Osteoblast (primary cell): ENCODE data around the gene CELF2. TPM values are rescaled to one million over a fixed set of nuclear protein-coding genes. Genes with fewer than 3 reads are reported as not detected.

ENCODE experiments used
- DNase-seq: peaks from one replicate; pipeline ENCODE4 v3.0.0; 2011; ENCODE audit warnings: low spot score, mixed read lengths; ENCODE audit not compliant: insufficient read length; ENCODE audit errors: missing footprints
- H2AFZ ChIP-seq: 2 replicates; pipeline ENCODE4 v1.6.0; 2011; ENCODE audit warnings: mild to moderate bottlenecking, low read length
- H3K27ac ChIP-seq: 2 replicates; pipeline ENCODE4 v1.5.1; 2011; ENCODE audit warnings: mild to moderate bottlenecking, low read depth, low read length, moderate library complexity
- H3K27me3 ChIP-seq: 2 replicates; pipeline ENCODE4 v1.6.0; 2012; ENCODE audit warnings: mild to moderate bottlenecking, control low read depth, inconsistent platforms, low read length, moderate library complexity; ENCODE audit not compliant: insufficient read depth
- H3K36me3 ChIP-seq: 2 replicates; pipeline ENCODE4 v1.5.1; 2011; ENCODE audit warnings: mild to moderate bottlenecking, low read length, control low read depth, moderate library complexity; ENCODE audit not compliant: insufficient read depth
- H3K4me1 ChIP-seq: 2 replicates; pipeline ENCODE4 v1.5.1; 2011; ENCODE audit warnings: mild to moderate bottlenecking, low read length, control low read depth, moderate library complexity; ENCODE audit not compliant: insufficient read depth
- H3K4me2 ChIP-seq: 2 replicates; pipeline ENCODE4 v1.6.0; 2011; ENCODE audit warnings: mild to moderate bottlenecking, low read length; ENCODE audit not compliant: insufficient read depth
- H3K4me3 ChIP-seq: fragments of 200-600 bp; sonication (generic); 3 replicates; pipeline ENCODE4 v1.5.1; 2012; ENCODE audit warnings: mild to moderate bottlenecking, low read length, inconsistent platforms; ENCODE audit not compliant: insufficient read depth
- H3K79me2 ChIP-seq: 2 replicates; pipeline ENCODE4 v1.6.0; 2012; ENCODE audit warnings: mild to moderate bottlenecking, low read length, control low read depth, inconsistent platforms; ENCODE audit not compliant: insufficient read depth
- H3K9me3 ChIP-seq: 2 replicates; pipeline ENCODE4 v1.5.1; 2011; ENCODE audit warnings: low read depth, low read length, control low read depth
- H4K20me1 ChIP-seq: 2 replicates; pipeline ENCODE4 v1.6.0; 2012; ENCODE audit warnings: mild to moderate bottlenecking, low read length, control low read depth; ENCODE audit not compliant: insufficient read depth
- total RNA-seq: library from RNA; depleted of rRNA; stranded (reverse); fragments of >200 nt; gene quantifications from 2 replicates; pipeline ENCODE4 v1.2.3, GENCODE V29; 2012
- TF ChIP-seq, protein P1 (sequence below): IDR thresholded peaks from 2 replicates; pipeline ENCODE4 v1.5.1; 2011; ENCODE audit warnings: mild to moderate bottlenecking, low read depth, low read length, moderate library complexity; ENCODE audit errors: extremely low read depth

CELF2 gene
- total RNA-seq, 1 donor = 7.6 TPM

DNA sequence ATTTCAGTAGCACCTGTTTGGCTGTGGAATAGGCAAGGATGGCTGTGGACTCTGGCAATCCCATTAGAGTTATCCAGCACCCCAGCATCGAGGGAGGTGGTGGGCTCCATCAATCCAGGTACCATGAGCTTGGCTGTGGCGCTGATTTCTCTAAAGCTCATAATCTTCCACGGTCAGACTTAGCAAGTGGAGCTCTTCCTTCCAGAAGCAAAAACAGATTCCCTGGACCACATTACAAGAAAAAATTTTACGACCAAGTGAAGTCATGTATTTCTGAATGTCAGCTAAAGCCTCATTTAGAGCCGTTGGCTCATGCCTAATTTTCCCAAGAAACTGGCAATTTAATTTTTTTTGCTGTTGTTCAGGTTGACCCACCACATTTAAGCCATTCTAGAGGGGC lies 135.1 kb downstream of the CELF2 start:
- Histone ChIP-seq H2AFZ (no peak overlapping the region), H3K4me2 (no peak overlapping the region), H3K9me3 (no peaks in the 10 kb centered on the region), H3K36me3 (no peaks in the 10 kb centered on the region), H3K4me1 (no peaks in the 10 kb centered on the region), H3K27me3 (no peaks in the 10 kb centered on the region), H3K27ac (no peak overlapping the region), H4K20me1 (no peaks in the 10 kb centered on the region), H3K79me2 (no peaks in the 10 kb centered on the region), H3K4me3 (no peak overlapping the region)
- TF ChIP-seq, protein P1, sequence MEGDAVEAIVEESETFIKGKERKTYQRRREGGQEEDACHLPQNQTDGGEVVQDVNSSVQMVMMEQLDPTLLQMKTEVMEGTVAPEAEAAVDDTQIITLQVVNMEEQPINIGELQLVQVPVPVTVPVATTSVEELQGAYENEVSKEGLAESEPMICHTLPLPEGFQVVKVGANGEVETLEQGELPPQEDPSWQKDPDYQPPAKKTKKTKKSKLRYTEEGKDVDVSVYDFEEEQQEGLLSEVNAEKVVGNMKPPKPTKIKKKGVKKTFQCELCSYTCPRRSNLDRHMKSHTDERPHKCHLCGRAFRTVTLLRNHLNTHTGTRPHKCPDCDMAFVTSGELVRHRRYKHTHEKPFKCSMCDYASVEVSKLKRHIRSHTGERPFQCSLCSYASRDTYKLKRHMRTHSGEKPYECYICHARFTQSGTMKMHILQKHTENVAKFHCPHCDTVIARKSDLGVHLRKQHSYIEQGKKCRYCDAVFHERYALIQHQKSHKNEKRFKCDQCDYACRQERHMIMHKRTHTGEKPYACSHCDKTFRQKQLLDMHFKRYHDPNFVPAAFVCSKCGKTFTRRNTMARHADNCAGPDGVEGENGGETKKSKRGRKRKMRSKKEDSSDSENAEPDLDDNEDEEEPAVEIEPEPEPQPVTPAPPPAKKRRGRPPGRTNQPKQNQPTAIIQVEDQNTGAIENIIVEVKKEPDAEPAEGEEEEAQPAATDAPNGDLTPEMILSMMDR = no peak
- DNase-seq = no peak

DNA sequence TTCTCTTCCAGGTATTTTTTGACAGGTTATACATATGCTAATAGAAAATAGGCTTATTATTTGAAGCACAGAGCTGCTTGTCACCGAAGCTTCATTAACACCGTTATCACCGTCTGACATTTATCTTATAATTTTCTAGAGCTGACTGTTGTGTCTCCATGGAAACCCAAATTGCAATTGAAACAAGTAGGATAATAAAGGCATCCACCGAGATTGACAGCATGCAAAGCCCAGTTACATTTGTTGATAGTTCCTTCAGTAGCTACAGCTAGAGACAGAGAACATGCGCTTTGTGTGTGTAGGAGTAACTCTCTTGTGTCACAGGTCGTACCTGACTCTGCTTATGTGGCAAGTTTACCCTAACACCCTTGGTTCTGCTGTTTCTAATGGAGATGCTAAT lies 135.6 kb downstream of the CELF2 start:
- Histone ChIP-seq H3K9me3 (no peaks in the 10 kb centered on the region), H3K27ac (no peak overlapping the region), H3K4me3 (no peak overlapping the region), H3K4me2 (no peak overlapping the region), H4K20me1 (no peaks in the 10 kb centered on the region), H3K36me3 (no peaks in the 10 kb centered on the region), H2AFZ (no peak overlapping the region), H3K4me1 (no peaks in the 10 kb centered on the region), H3K27me3 (no peaks in the 10 kb centered on the region), H3K79me2 (no peaks in the 10 kb centered on the region)
- TF ChIP-seq, protein P1 = no peak
- DNase-seq = no peak

DNA sequence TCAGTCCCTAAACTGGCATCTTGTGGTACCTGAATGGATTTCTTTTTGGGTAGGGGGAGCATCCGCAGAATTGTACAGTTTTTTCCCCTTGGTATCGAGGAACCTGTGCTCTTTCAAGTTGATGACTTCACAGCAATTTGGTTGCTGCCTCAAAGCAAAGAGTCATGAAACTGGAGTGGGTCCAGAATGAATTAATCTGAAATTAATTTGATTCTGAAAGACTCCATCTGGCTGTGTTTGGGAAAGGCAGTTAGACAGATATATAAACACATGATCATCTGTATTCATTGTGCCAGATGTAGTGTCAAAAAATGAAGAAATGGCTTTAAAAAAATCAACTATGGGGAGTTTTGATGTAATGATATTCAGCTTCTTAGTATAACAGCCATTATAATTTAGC lies 136.1 kb downstream of the CELF2 start:
- H3K79me2 ChIP-seq = no peaks in the 10 kb centered on the region
- TF ChIP-seq, protein P1 = no peak
- H3K4me2 ChIP-seq = no peak overlapping the region
- H3K4me3 ChIP-seq = no peak overlapping the region
- no peaks in the 10 kb centered on the region for H3K4me1 ChIP-seq
- H3K9me3 ChIP-seq = no peaks in the 10 kb centered on the region
- DNase-seq = no peak
- no peak overlapping the region for H3K27ac ChIP-seq
- no peaks in the 10 kb centered on the region for H4K20me1 ChIP-seq
- no peaks in the 10 kb centered on the region for H3K36me3 ChIP-seq
- H3K27me3 ChIP-seq = no peaks in the 10 kb centered on the region
- H2AFZ ChIP-seq = no peak overlapping the region

DNA sequence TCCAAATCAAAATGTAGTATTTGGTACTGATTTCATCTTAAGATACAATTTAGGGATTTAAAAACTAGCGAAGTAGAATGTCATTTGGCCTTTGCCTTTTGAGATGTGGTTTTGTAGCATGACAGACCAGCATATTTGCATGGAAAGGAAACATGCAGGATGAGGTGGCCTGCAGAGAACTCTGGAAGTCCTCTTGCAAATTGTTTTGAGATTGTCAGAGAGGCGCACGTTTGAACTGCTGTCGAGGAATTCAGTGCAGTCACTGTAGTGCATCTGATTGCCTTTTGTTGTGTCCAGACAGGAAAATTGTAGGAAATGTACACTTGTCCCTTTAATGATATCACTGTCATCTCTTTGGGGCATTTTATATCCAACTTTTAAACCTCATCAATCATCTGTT lies 136.7 kb downstream of the CELF2 start:
- H3K4me3 ChIP-seq = no peak overlapping the region
- H3K27ac ChIP-seq = no peak overlapping the region
- H3K4me2 ChIP-seq = no peak overlapping the region
- no peaks in the 10 kb centered on the region for H3K27me3 ChIP-seq
- TF ChIP-seq, protein P1 = no peak
- no peaks in the 10 kb centered on the region for H3K9me3 ChIP-seq
- H3K36me3 ChIP-seq = no peaks in the 10 kb centered on the region
- no peak overlapping the region for H2AFZ ChIP-seq
- no peaks in the 10 kb centered on the region for H3K4me1 ChIP-seq
- H3K79me2 ChIP-seq = no peaks in the 10 kb centered on the region
- no peaks in the 10 kb centered on the region for H4K20me1 ChIP-seq
- no peak for DNase-seq
